K562 (cell line): ENCODE measurements around the gene CDK9. TPM values are rescaled to one million over a fixed set of nuclear protein-coding genes. Genes with fewer than 3 reads are reported as not detected.
A peak's percentile ranks its signal among the peaks of the same experiment; 100 is the strongest.

Experiments
- ATAC-seq: fragments of 200-7000 bp; cut with Tn5 transposase; 3 replicates; pipeline ENCODE4 v1.9.1; 2020; ENCODE audit warnings: moderate library complexity
- BruUV-seq: library from RNA; stranded (reverse); fragments of 400-500 nt; replicated peaks from 2 replicates; lab custom pipeline; 2021; lab: Mats Ljungman, UMichigan
- CTCF ChIA-PET: fragments of 300-600 bp; formaldehyde crosslinking; extraction: SDS; loops from one replicate; lab custom pipeline; 2021; ENCODE audit warnings: low intra/inter-chr PET ratio; lab: Yijun Ruan, JAX
- POLR2A ChIA-PET: fragments of 300-600, 350-650 bp; sonication (Branson Sonifier 250); formaldehyde crosslinking; extraction: SDS; loops from one replicate; lab custom pipeline; 2021; ENCODE audit warnings: antibody characterized with exemption, inconsistent platforms; lab: Yijun Ruan, JAX
- DNase-seq, 4 experiments: peaks; one replicate each; pipeline versions ENCODE4 v3.0.0 to v3.0.0-alpha.2; 2011 to 2018; ENCODE audit warnings: low spot score in 3 of 4, mixed read lengths in 3 of 4; ENCODE audit errors: extremely low read depth in 1 of 4
- FAIRE-seq: peaks from 2 replicates; lab custom pipeline; 2011; peaks lifted over from hg19 to GRCh38; lab: Jason Lieb, UNC
- H2AFZ ChIP-seq: 2 replicates; pipeline ENCODE4 v1.6.0; 2011; ENCODE audit warnings: low read depth, low read length, control low read depth, inconsistent platforms
- H3K27ac ChIP-seq: fragments of 200-600 bp; 3 replicates; pipeline ENCODE4 v1.8.0; 2011; ENCODE audit warnings: low read depth, mild to moderate bottlenecking, control low read depth, inconsistent platforms, low read length, moderate library complexity, mixed read lengths; ENCODE audit errors: extremely low read depth
- H3K27me3 ChIP-seq, 2 experiments: fragments of 300-600 bp in 1 of 2; 2 replicates in 1 of 2; 3 replicates in 1 of 2; pipeline versions ENCODE4 v1.6.0 to v1.8.0; 2011; ENCODE audit warnings: inconsistent platforms in 2 of 2, low read length in 2 of 2, mild to moderate bottlenecking in 1 of 2, mixed read lengths in 1 of 2, moderate library complexity in 1 of 2; ENCODE audit not compliant: control insufficient read depth in 2 of 2, insufficient read depth in 2 of 2
- H3K36me3 ChIP-seq: fragments of 300-600 bp; 3 replicates; pipeline ENCODE4 v1.8.0; 2011; ENCODE audit warnings: mild to moderate bottlenecking, low read length, inconsistent platforms; ENCODE audit not compliant: control insufficient read depth, insufficient read depth
- H3K4me1 ChIP-seq, 2 experiments: fragments of 200-600 bp in 1 of 2; replicated peaks in 1 of 2; 2 replicates in 1 of 2; 3 replicates in 1 of 2; pipeline versions ENCODE4 v1.5.1 to v1.8.0; 2011; ENCODE audit warnings: inconsistent platforms in 2 of 2, low read length in 2 of 2, mild to moderate bottlenecking in 1 of 2, mixed read lengths in 1 of 2, moderate library complexity in 1 of 2; ENCODE audit not compliant: control insufficient read depth in 2 of 2, insufficient read depth in 2 of 2
- H3K4me2 ChIP-seq: 2 replicates; pipeline ENCODE4 v1.6.1; 2011; ENCODE audit warnings: low read length, control low read depth, inconsistent platforms, mixed read lengths; ENCODE audit not compliant: insufficient read depth
- H3K4me3 ChIP-seq: fragments of 200-600 bp; sonication (generic), shearing (Covaris generic); 2 replicates; pipeline ENCODE4 v1.5.1; 2016; ENCODE audit warnings: control low read depth, inconsistent platforms
- H3K79me2 ChIP-seq: fragments of 200-600 bp; 3 replicates; pipeline ENCODE4 v1.8.0; 2011; ENCODE audit warnings: low read length, inconsistent platforms; ENCODE audit not compliant: control insufficient read depth, insufficient read depth
- H3K9ac ChIP-seq, 2 experiments: 2 replicates each; pipeline versions ENCODE4 v1.6.0 to v1.6.1; 2011; ENCODE audit warnings: low read depth in 2 of 2, low read length in 2 of 2, control low read depth in 1 of 2, inconsistent platforms in 1 of 2, mild to moderate bottlenecking in 1 of 2, mixed read lengths in 1 of 2; ENCODE audit not compliant: insufficient read depth in 1 of 2
- H3K9me1 ChIP-seq: one replicate; pipeline ENCODE4 v1.6.0; 2011; ENCODE audit warnings: inconsistent platforms, mild to moderate bottlenecking, low read length, moderate library complexity; ENCODE audit not compliant: control insufficient read depth, insufficient read depth
- H3K9me3 ChIP-seq: replicated peaks from 2 replicates; pipeline ENCODE4 v1.5.1; 2011; ENCODE audit warnings: low read depth, low read length, inconsistent platforms; ENCODE audit not compliant: control insufficient read depth, insufficient read depth
- H4K20me1 ChIP-seq: replicated peaks from 2 replicates; pipeline ENCODE4 v1.6.1; 2011; ENCODE audit warnings: low read length, inconsistent platforms, mixed read lengths; ENCODE audit not compliant: control insufficient read depth, insufficient read depth
- ESRRB ChIP-seq: fragments of 250-450 bp; sonication (Bioruptor Pico); IDR thresholded peaks from 2 replicates; pipeline ENCODE4 v1.5.0; 2020; ENCODE audit warnings: mild to moderate bottlenecking, moderate library complexity, borderline replicate concordance
- IFI16 ChIP-seq: fragments of 250-450 bp; sonication (Bioruptor Pico); IDR thresholded peaks from 2 replicates; pipeline ENCODE4 v2.1.2; 2022; ENCODE audit warnings: mild to moderate bottlenecking, inconsistent platforms
- NELFE ChIP-seq: IDR thresholded peaks from 2 replicates; pipeline ENCODE4 v1.6.1; 2011; ENCODE audit warnings: mild to moderate bottlenecking; ENCODE audit not compliant: insufficient read depth, insufficient read length
- POLR2G ChIP-seq: fragments of 200-400 bp; formaldehyde crosslinking; IDR thresholded peaks from 2 replicates; pipeline ENCODE4 v1.6.1; 2017; ENCODE audit warnings: low read depth, mild to moderate bottlenecking, antibody characterized with exemption, low read length, moderate library complexity
- WGBS: fragments of 100-300 bp; shearing (Covaris generic); methylation state at CpG from one replicate; pipeline ENCODE4 v1.1.6; 2016; ENCODE audit warnings: low coverage, mixed read lengths; ENCODE audit not compliant: insufficient coverage; ENCODE audit errors: missing lambda C conversion rate; 5-methylcytosine and 5-hydroxymethylcytosine counted together
- in situ Hi-C: fragments of 300-500 bp; cut with MboI; formaldehyde crosslinking; loops from 4 replicates; pipeline ENCODE4 v1.15.0; 2018; ENCODE audit warnings: inconsistent platforms, mixed read lengths
- intact Hi-C: fragments of 100-400 bp; cut with micrococcal nuclease; formaldehyde crosslinking; loops from 2 replicates; pipeline ENCODE4 v1.14.2; 2022
- polyA plus RNA-seq, 8 experiments: library from polyadenylated mRNA; depleted of rRNA in 4 of 8; stranded (reverse) in 5 of 8; unstranded in 3 of 8; fragments of >200 nt; fragmentation: Nextera tagmentation in 2 of 8; fragmentation: Illumina TruSeq in 1 of 8; extraction: Ambion mirVana in 2 of 8; extraction: Trizol in 1 of 8; gene quantifications; 2 replicates each; pipeline versions ENCODE4 v1.2.1 to v1.2.3, GENCODE V29; 2011 to 2014; ENCODE audit warnings: inconsistent platforms in 1 of 8, missing spikeins in 1 of 8
- total RNA-seq, 7 experiments: library from RNA; depleted of rRNA in 6 of 7; stranded (reverse); fragments of >200 nt in 6 of 7; fragmentation: Illumina TruSeq in 2 of 7; extraction: Trizol in 2 of 7; gene quantifications; 2 replicates each; pipeline versions ENCODE4 v1.2.1 to v1.2.3, GENCODE V29; 2011 to 2021; ENCODE audit warnings: low replicate concordance in 1 of 7

The CDK9 gene
- total and polyA plus RNA-seq, 9 of the 15 experiments (the other 6 are each of a cell fraction or from before 2014, with no cell fraction given) = 4.2 to 78.6 (median 33.0) TPM

DNA sequence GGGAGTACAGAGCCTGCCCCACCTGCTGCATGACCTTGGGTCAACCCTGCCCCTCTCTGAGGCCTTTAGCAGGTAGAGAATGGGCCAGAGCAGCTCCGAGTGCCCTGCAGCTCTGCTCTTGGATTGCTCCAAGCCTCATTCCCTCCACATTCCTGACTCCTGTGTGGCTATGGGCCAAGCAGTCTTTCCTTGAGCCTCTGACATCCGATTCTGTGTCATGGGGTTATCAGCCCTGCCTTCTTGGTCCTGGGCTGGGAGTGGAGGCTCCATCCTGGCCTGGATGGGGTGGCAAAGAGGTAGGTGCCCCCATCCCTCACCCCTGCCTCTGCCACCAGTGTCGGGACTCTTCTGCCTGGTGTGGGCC lies 30.5 kb downstream of the CDK9 start:
- H3K9ac ChIP-seq = peak overlapping the region in 1 of 2 experiments; percentile 45; a peak in 1 of 4 replicates
- WGBS = 66% methylated on average over 3 of the region's 3 CpGs
- H3K4me2 ChIP-seq = no peak overlapping the region
- DNase-seq = no peak
- ChIA-PET CTCF (no interaction called here), POLR2A (no interaction called here)
- no TSS peak for BruUV-seq
- H2AFZ ChIP-seq = no peak overlapping the region
- H4K20me1 ChIP-seq = no peaks in the 10 kb centered on the region
- H3K4me1 ChIP-seq = peaks cover 0 to 27% of the 10 kb centered on the region in 2 experiments; a peak in 1 of 5 replicates
- H3K9me1 ChIP-seq = no peaks in the 10 kb centered on the region
- H3K36me3 ChIP-seq = peaks cover 37% of the 10 kb centered on the region; the same call in 1 of the 3 replicates
- H3K79me2 ChIP-seq = no peaks in the 10 kb centered on the region
- H3K4me3 ChIP-seq = no peak overlapping the region
- H3K27me3 ChIP-seq = no peaks in the 10 kb centered on the region
- TF ChIP-seq NELFE (no peak), ESRRB (CRISPR knock-in tag) (no peak)
- no peak for ATAC-seq
- H3K9me3 ChIP-seq = no peaks in the 10 kb centered on the region
- intact Hi-C loops (no loop called here), in situ Hi-C loops (no loop called here)
- FAIRE-seq = no peak
- H3K27ac ChIP-seq = no peak overlapping the region

DNA sequence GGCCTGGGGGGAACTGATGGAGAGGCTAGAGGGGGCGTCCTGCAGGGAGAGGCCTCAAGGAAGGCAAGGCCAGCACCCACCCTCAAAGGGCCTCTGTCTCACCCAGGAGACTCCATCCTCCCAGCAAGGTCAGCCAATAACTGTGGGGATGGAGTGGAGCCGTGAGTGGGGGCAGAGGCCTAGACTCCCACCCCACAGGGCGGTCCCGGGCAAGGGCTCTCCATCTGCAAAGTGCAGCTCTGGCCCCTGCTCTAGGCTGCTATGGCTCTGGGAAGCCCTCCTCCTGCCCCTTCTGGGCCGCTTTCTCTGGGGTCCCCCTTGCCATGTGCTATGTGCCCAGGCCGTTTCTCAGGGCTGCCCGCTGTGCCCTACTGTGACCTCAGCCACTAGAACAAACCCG lies 30.9 kb downstream of the CDK9 start:
- DNase-seq (no peak), FAIRE-seq (no peak), ATAC-seq (no peak)
- TF ChIP-seq IFI16 (no peak), POLR2G (peak; percentile 14; the same call in 1 of the 2 replicates)
- Histone ChIP-seq H3K27me3 (no peaks in the 10 kb centered on the region), H4K20me1 (no peaks in the 10 kb centered on the region), H3K4me2 (no peak overlapping the region), H3K4me3 (no peak overlapping the region), H3K27ac (no peak overlapping the region), H2AFZ (no peak overlapping the region), H3K79me2 (no peaks in the 10 kb centered on the region), H3K4me1 (peaks cover 0 to 27% of the 10 kb centered on the region in 2 experiments; a peak in 1 of 5 replicates), H3K9ac (no peak overlapping the region), H3K36me3 (peaks cover 33% of the 10 kb centered on the region; the same call in 1 of the 3 replicates), H3K9me1 (no peaks in the 10 kb centered on the region), H3K9me3 (no peaks in the 10 kb centered on the region)
- POLR2A ChIA-PET = interaction anchor here (0.5 to 1.2 kb wide), 5 partner anchors 11 to 219 kb away, joined by 3 to 4 read pairs (median 3); no protein-coding TSS in a partner anchor
- in situ Hi-C loops = no loop called here
- CTCF ChIA-PET = no interaction called here
- intact Hi-C loops = no loop called here
- 89% methylated on average over 7 of the region's 8 CpGs for WGBS
- no TSS peak for BruUV-seq
